H1 (cell line): ENCODE data around the gene TBC1D16. TPM values are rescaled to one million over a fixed set of nuclear protein-coding genes. Genes with fewer than 3 reads are reported as not detected.

Source experiments
- CTCF ChIA-PET: fragments of 300-600 bp; sonication (Branson Sonifier 250); formaldehyde crosslinking; loops from one replicate; lab custom pipeline; 2021; ENCODE audit not compliant: partially characterized antibody; lab: Charles Lee
- POLR2A ChIA-PET: fragments of 300-600 bp; sonication (Branson Sonifier 250); formaldehyde crosslinking; loops from one replicate; lab custom pipeline; 2021; ENCODE audit warnings: inconsistent platforms; ENCODE audit not compliant: partially characterized antibody; lab: Charles Lee
- DNase-seq, 2 experiments: peaks; one replicate each; pipeline versions ENCODE4 v3.0.0 to v3.0.0-alpha.2; 2010 to 2022; ENCODE audit warnings: low spot score in 2 of 2, low read depth in 1 of 2, mixed read lengths in 1 of 2
- FAIRE-seq: peaks from 2 replicates; lab custom pipeline; 2011; peaks lifted over from hg19 to GRCh38; lab: Jason Lieb, UNC
- H2AFZ ChIP-seq: 2 replicates; pipeline ENCODE4 v1.8.1; 2012; ENCODE audit warnings: low read length, inconsistent platforms
- H2AK5ac ChIP-seq: 2 replicates; pipeline ENCODE4 v1.6.1; 2013; ENCODE audit warnings: low read depth, low read length
- H2BK120ac ChIP-seq: replicated peaks from 2 replicates; pipeline ENCODE3; 2013; ENCODE audit warnings: low read depth, low read length, inconsistent platforms
- H2BK12ac ChIP-seq: 2 replicates; pipeline ENCODE4 v1.6.1; 2013; ENCODE audit warnings: low read depth, low read length
- H2BK15ac ChIP-seq: 2 replicates; pipeline ENCODE4 v1.6.1; 2013; ENCODE audit warnings: low read length
- H2BK20ac ChIP-seq: 2 replicates; pipeline ENCODE4 v1.6.1; 2013; ENCODE audit warnings: low read length
- H2BK5ac ChIP-seq: 2 replicates; pipeline ENCODE4 v1.6.1; 2013; ENCODE audit warnings: low read depth, low read length
- H3K14ac ChIP-seq: 2 replicates; pipeline ENCODE4 v1.6.1; 2013; ENCODE audit warnings: inconsistent platforms; ENCODE audit not compliant: insufficient read length
- H3K18ac ChIP-seq: 2 replicates; pipeline ENCODE4 v1.6.1; 2013; ENCODE audit warnings: low read length; ENCODE audit errors: extremely low read depth
- H3K23ac ChIP-seq: 2 replicates; pipeline ENCODE4 v1.6.1; 2013; ENCODE audit warnings: inconsistent platforms; ENCODE audit not compliant: insufficient read length
- H3K23me2 ChIP-seq: 2 replicates; pipeline ENCODE4 v1.6.1; 2013; ENCODE audit warnings: low read depth, low read length
- H3K27ac ChIP-seq: 2 replicates; pipeline ENCODE4 v1.6.1; 2011; ENCODE audit warnings: low read depth, low read length, inconsistent platforms
- H3K27me3 ChIP-seq, 4 experiments: replicated peaks in 1 of 4; 1 replicate in 1 of 4; 2 replicates in 3 of 4; pipeline versions ENCODE4 v1.6.1 to v1.8.1; 2011 to 2013; ENCODE audit warnings: low read length in 3 of 4, mild to moderate bottlenecking in 3 of 4, inconsistent platforms in 2 of 4, mixed read lengths in 2 of 4, moderate library complexity in 1 of 4; ENCODE audit not compliant: control insufficient read depth in 3 of 4, insufficient read depth in 3 of 4; ENCODE audit errors: extremely low read depth in 1 of 4
- H3K36me3 ChIP-seq, 4 experiments: 2 replicates each; pipeline versions ENCODE4 v1.6.1 to v1.8.1; 2011 to 2013; ENCODE audit warnings: mild to moderate bottlenecking in 4 of 4, low read length in 3 of 4, moderate library complexity in 2 of 4, control low read depth in 1 of 4, inconsistent platforms in 1 of 4; ENCODE audit not compliant: insufficient read depth in 4 of 4, control insufficient read depth in 2 of 4
- H3K4ac ChIP-seq: replicated peaks from 2 replicates; pipeline ENCODE3; 2013; ENCODE audit warnings: low read length, low read depth, mixed read lengths, inconsistent platforms; ENCODE audit not compliant: insufficient read length
- H3K4me1 ChIP-seq, 4 experiments: replicated peaks in 1 of 4; 1 replicate in 1 of 4; 2 replicates in 3 of 4; pipeline versions ENCODE4 v1.6.1 to v1.8.1; 2011 to 2013; ENCODE audit warnings: low read length in 3 of 4, inconsistent platforms in 2 of 4, mixed read lengths in 1 of 4; ENCODE audit not compliant: insufficient read depth in 4 of 4, control insufficient read depth in 3 of 4
- H3K4me2 ChIP-seq, 2 experiments: 2 replicates each; pipeline versions ENCODE4 v1.6.1 to v1.8.1; 2011 to 2013; ENCODE audit warnings: low read depth in 2 of 2, low read length in 2 of 2, control low read depth in 1 of 2, inconsistent platforms in 1 of 2, mild to moderate bottlenecking in 1 of 2; ENCODE audit not compliant: insufficient read depth in 1 of 2
- H3K4me3 ChIP-seq, 4 experiments: fragments of 200-600, 300-600 bp in 1 of 4; sonication (generic), shearing (Covaris generic), sonication (Bioruptor Twin) in 1 of 4; 2 replicates each; pipeline versions ENCODE4 v1.5.1 to v1.8.1; 2011 to 2016; ENCODE audit warnings: low read length in 4 of 4, low read depth in 3 of 4, control low read depth in 2 of 4, inconsistent platforms in 2 of 4, mild to moderate bottlenecking in 2 of 4, mixed read lengths in 1 of 4, moderate library complexity in 1 of 4; ENCODE audit not compliant: insufficient read depth in 2 of 4; ENCODE audit errors: extremely low read depth in 1 of 4
- H3K56ac ChIP-seq: replicated peaks from 2 replicates; pipeline ENCODE3; 2013; ENCODE audit warnings: low read depth, mild to moderate bottlenecking, mixed read lengths, low read length, inconsistent platforms; ENCODE audit not compliant: insufficient read length
- H3K79me1 ChIP-seq: 2 replicates; pipeline ENCODE4 v1.6.1; 2013; ENCODE audit warnings: low read depth, low read length, control low read depth
- H3K79me2 ChIP-seq, 2 experiments: 2 replicates each; pipeline versions ENCODE4 v1.6.1 to v1.8.1; 2012 to 2013; ENCODE audit warnings: low read length in 2 of 2, mild to moderate bottlenecking in 2 of 2, inconsistent platforms in 1 of 2; ENCODE audit not compliant: insufficient read depth in 2 of 2, control insufficient read depth in 1 of 2
- H3K9ac ChIP-seq, 4 experiments: replicated peaks in 1 of 4; 1 replicate in 1 of 4; 2 replicates in 3 of 4; pipeline versions ENCODE4 v1.6.1 to v1.8.1; 2011 to 2013; ENCODE audit warnings: low read depth in 3 of 4, low read length in 3 of 4, control low read depth in 2 of 4, mild to moderate bottlenecking in 2 of 4, moderate library complexity in 2 of 4, inconsistent platforms in 1 of 4; ENCODE audit errors: extremely low read depth in 1 of 4
- H3K9me3 ChIP-seq, 2 experiments: 2 replicates each; pipeline versions ENCODE4 v1.6.1 to v1.8.1; 2012 to 2013; ENCODE audit warnings: mild to moderate bottlenecking in 2 of 2, moderate library complexity in 2 of 2, control low read depth in 1 of 2, inconsistent platforms in 1 of 2, low read depth in 1 of 2, low read length in 1 of 2, mixed read lengths in 1 of 2; ENCODE audit not compliant: insufficient read depth in 2 of 2
- H4K20me1 ChIP-seq, 2 experiments: replicated peaks in 1 of 2; 2 replicates each; pipeline versions ENCODE3 to v1.8.1; 2011 to 2013; ENCODE audit warnings: inconsistent platforms in 2 of 2, low read length in 2 of 2, mild to moderate bottlenecking in 1 of 2; ENCODE audit not compliant: insufficient read depth in 2 of 2, control insufficient read depth in 1 of 2
- H4K5ac ChIP-seq: 2 replicates; pipeline ENCODE4 v1.6.1; 2013; ENCODE audit warnings: low read length, low read depth, mixed read lengths, inconsistent platforms; ENCODE audit not compliant: insufficient read length
- H4K8ac ChIP-seq: 2 replicates; pipeline ENCODE4 v1.8.0; 2013; ENCODE audit warnings: mild to moderate bottlenecking, moderate library complexity, low read length, inconsistent platforms; ENCODE audit not compliant: insufficient read depth; ENCODE audit errors: extremely low read depth
- H4K91ac ChIP-seq: replicated peaks from 2 replicates; pipeline ENCODE3; 2013; ENCODE audit warnings: low read length, mixed read lengths, inconsistent platforms; ENCODE audit not compliant: insufficient read length
- JUN ChIP-seq: IDR thresholded peaks from 2 replicates; pipeline ENCODE4 v1.6.1; 2011; ENCODE audit warnings: low read depth, mild to moderate bottlenecking, improper control_type of control experiment, low read length
- WGBS, 2 experiments: shearing (Covaris generic) in 1 of 2; methylation state at CpG; one replicate each; pipeline versions ENCODE4 v1.1.6 to v1.1.7; 2013 to 2015; ENCODE audit warnings: low lambda C conversion rate in 2 of 2, mixed read lengths in 2 of 2, inconsistent platforms in 1 of 2, low coverage in 1 of 2, missing lambda C conversion rate in 1 of 2; ENCODE audit not compliant: insufficient replicate concordance in 2 of 2, insufficient coverage in 1 of 2, insufficient read length in 1 of 2; ENCODE audit errors: extremely low coverage in 1 of 2, missing lambda C conversion rate in 1 of 2; 5-methylcytosine and 5-hydroxymethylcytosine counted together
- polyA plus RNA-seq, 7 experiments: library from polyadenylated mRNA; depleted of rRNA in 3 of 7; stranded (reverse) in 5 of 7; unstranded in 2 of 7; fragments of >200 nt in 5 of 7; fragments of 200-250 nt in 2 of 7; gene quantifications; 1 replicate in 5 of 7; 2 replicates in 1 of 7; 4 replicates in 1 of 7; pipeline versions ENCODE4 v1.2.1 to v1.2.3, GENCODE V29; 2011 to 2013; ENCODE audit warnings: missing spikeins in 2 of 7, mixed read lengths in 2 of 7
- total RNA-seq: library from RNA; stranded (reverse); fragmentation: NEBNext Ultra II Directional; extraction: Animal tissue kit (Norgen Biotek cat#: 25700); gene quantifications from 2 replicates; pipeline ENCODE4 v1.2.1, GENCODE V29; 2021

Gene TBC1D16
- total and polyA plus RNA-seq, 2 of the 8 experiments (the other 6 are each of a cell fraction or from before 2014, with no cell fraction given), result 21.1 to 109 TPM

- Histone ChIP-seq H3K36me3 (peaks cover 17 to 49% (median 35%) of the 10 kb centered on the region in 4 experiments), H3K79me1 (peaks cover 8% of the 10 kb centered on the region; the same call in 1 of the 2 replicates), H4K91ac (no peak overlapping the region), H3K4me2 (no peak overlapping the region), H2AFZ (no peak overlapping the region), H2AK5ac (no peak overlapping the region), H3K9me3 (no peaks in the 10 kb centered on the region), H2BK15ac (no peak overlapping the region), H3K56ac (no peak overlapping the region), H3K4me3 (no peak overlapping the region), H3K79me2 (peaks cover 0 to 2% of the 10 kb centered on the region in 2 experiments; a peak in 1 of 4 replicates), H3K14ac (no peak overlapping the region), H3K23me2 (no peaks in the 10 kb centered on the region), H3K4ac (no peak overlapping the region), H4K8ac (no peak overlapping the region; the same call in 1 of the 2 replicates), H3K27ac (no peak overlapping the region), H2BK5ac (no peak overlapping the region), H4K5ac (no peak overlapping the region), H3K4me1 (peaks cover 11 to 13% (median 11%) of the 10 kb centered on the region in 4 experiments), H3K18ac (no peak overlapping the region), H2BK120ac (no peak overlapping the region), H2BK12ac (0 out of 2 replicates have a peak overlapping the region, but pooled peaks have one; percentile 17), H4K20me1 (peaks cover 0 to 11% of the 10 kb centered on the region in 2 experiments), H2BK20ac (no peak overlapping the region), H3K23ac (no peak overlapping the region), H3K27me3 (no peaks in the 10 kb centered on the region), H3K9ac (no peak overlapping the region)
- POLR2A ChIA-PET, result interaction anchor here (0.8 to 15.6 kb wide), 6 partner anchors 5 to 31 kb away, joined by 3 to 152 read pairs (median 7); no protein-coding TSS in a partner anchor
- CTCF ChIA-PET, result interaction anchor here (0.6 to 1.5 kb wide), 5 partner anchors 10 to 62 kb away, joined by 3 to 5 read pairs (median 4); no protein-coding TSS in a partner anchor
- 95% methylated on average over 23 of the region's 23 CpGs; no CpG with 5 or more reads in 1 of the 2 experiments for WGBS, 2 experiments
- DNase-seq, result no peak
- FAIRE-seq, result no peak
- TF ChIP-seq JUN, result no peak
These were observed 91.3 kb downstream of the TBC1D16 start for GRCh38 chr17:79944251-79944812.
